ENCODE data around the gene CRYGS. TPM values are rescaled to one million over a fixed set of nuclear protein-coding genes. Genes with fewer than 3 reads are reported as not detected.

The CRYGS gene
- 0.43 and 1.0 TPM in 2 replicates for total RNA-seq

GRCh38 chr3:186544281-186544680, at the start of gene CRYGS:
Gene CRYGS, minus strand, starts transcription at chr3:186544380. Its CDS starts 54 bp downstream, at chr3:186544326.

GRCh38 chr3:186570096-186570940, 26.1 kb upstream of the CRYGS start, which contains the start of gene DNAJB11:
Gene DNAJB11, plus strand, starts transcription at chr3:186570720. Its CDS starts 178 bp downstream, at chr3:186570898.

GRCh38 chr3:186567072-186567921, 23.1 kb upstream of the CRYGS start, which contains the start of gene TBCCD1:
Gene TBCCD1, minus strand, starts transcription at chr3:186567339. Its CDS starts 3,010 bp downstream, at chr3:186564329.

Other genes with a start within 250 kb of the CRYGS start
- gene DGKG, start 182.1 kb downstream of the CRYGS start, total RNA-seq: 2.0 and 2.1 TPM in 2 replicates
- 10.2 and 13.6 TPM in 2 replicates for gene TBCCD1, start 23.0 kb upstream of the CRYGS start, total RNA-seq
- gene DNAJB11, start 26.3 kb upstream of the CRYGS start, total RNA-seq: 55.0 and 64.8 TPM in 2 replicates
- not detected in 2 replicates for gene AHSG, start 68.7 kb upstream of the CRYGS start, total RNA-seq
- not detected in 2 replicates for gene FETUB, start 96.0 kb upstream of the CRYGS start, total RNA-seq
- under 0.01 TPM in 1 of 2 replicates, not detected in the other for gene HRG, start 121.6 kb upstream of the CRYGS start, total RNA-seq
- not detected in 2 replicates for gene KNG1, start 173.0 kb upstream of the CRYGS start, total RNA-seq
- 564 and 888 TPM in 2 replicates for gene EIF4A2, start 239.2 kb upstream of the CRYGS start, total RNA-seq